Measurements from ENCODE around the gene ATP8A2.

DNA sequence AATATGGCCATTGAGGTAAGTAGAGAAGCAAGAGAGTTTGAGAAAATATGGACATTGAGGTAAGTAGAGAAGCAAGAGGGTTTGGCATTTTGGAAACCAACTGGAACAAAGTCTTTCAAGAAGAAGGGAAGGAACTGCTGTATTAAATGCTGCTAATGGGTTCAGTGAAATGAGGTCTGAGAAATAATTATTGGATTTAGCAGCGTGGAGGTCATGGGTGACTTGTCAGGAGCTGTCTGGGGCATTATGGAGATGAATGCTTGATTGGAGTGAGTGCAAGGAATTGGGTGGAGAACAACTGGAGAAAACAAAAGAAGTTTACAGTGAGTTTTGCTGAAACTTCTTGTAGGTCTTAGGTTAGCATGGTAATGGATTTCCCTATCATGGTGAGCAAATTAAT is 232.3 kb downstream of the ATP8A2 start:
- TF ChIP-seq, protein P1, sequence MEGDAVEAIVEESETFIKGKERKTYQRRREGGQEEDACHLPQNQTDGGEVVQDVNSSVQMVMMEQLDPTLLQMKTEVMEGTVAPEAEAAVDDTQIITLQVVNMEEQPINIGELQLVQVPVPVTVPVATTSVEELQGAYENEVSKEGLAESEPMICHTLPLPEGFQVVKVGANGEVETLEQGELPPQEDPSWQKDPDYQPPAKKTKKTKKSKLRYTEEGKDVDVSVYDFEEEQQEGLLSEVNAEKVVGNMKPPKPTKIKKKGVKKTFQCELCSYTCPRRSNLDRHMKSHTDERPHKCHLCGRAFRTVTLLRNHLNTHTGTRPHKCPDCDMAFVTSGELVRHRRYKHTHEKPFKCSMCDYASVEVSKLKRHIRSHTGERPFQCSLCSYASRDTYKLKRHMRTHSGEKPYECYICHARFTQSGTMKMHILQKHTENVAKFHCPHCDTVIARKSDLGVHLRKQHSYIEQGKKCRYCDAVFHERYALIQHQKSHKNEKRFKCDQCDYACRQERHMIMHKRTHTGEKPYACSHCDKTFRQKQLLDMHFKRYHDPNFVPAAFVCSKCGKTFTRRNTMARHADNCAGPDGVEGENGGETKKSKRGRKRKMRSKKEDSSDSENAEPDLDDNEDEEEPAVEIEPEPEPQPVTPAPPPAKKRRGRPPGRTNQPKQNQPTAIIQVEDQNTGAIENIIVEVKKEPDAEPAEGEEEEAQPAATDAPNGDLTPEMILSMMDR (IDR thresholded peaks at IDR 0.05; ENCODE audit: low read depth, low read length, missing input control), result no peak
- TF ChIP-seq GABPA (IDR thresholded peaks at IDR 0.05 in 1 of 2, conservative IDR thresholded peaks at IDR 0.05 in 1 of 2), result no peak
- TF ChIP-seq ATF3 (IDR thresholded peaks at IDR 0.05), result no peak
- TF ChIP-seq HNF4A (conservative IDR thresholded peaks at IDR 0.05), result no peak
- TF ChIP-seq, protein P2, sequence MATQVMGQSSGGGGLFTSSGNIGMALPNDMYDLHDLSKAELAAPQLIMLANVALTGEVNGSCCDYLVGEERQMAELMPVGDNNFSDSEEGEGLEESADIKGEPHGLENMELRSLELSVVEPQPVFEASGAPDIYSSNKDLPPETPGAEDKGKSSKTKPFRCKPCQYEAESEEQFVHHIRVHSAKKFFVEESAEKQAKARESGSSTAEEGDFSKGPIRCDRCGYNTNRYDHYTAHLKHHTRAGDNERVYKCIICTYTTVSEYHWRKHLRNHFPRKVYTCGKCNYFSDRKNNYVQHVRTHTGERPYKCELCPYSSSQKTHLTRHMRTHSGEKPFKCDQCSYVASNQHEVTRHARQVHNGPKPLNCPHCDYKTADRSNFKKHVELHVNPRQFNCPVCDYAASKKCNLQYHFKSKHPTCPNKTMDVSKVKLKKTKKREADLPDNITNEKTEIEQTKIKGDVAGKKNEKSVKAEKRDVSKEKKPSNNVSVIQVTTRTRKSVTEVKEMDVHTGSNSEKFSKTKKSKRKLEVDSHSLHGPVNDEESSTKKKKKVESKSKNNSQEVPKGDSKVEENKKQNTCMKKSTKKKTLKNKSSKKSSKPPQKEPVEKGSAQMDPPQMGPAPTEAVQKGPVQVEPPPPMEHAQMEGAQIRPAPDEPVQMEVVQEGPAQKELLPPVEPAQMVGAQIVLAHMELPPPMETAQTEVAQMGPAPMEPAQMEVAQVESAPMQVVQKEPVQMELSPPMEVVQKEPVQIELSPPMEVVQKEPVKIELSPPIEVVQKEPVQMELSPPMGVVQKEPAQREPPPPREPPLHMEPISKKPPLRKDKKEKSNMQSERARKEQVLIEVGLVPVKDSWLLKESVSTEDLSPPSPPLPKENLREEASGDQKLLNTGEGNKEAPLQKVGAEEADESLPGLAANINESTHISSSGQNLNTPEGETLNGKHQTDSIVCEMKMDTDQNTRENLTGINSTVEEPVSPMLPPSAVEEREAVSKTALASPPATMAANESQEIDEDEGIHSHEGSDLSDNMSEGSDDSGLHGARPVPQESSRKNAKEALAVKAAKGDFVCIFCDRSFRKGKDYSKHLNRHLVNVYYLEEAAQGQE (IDR thresholded peaks at IDR 0.05), result no peak
- TF ChIP-seq RAD21 (IDR thresholded peaks at IDR 0.05), result no peak
- TF ChIP-seq ZBTB33 (IDR thresholded peaks at IDR 0.05), result no peak

Measured in liver (tissue), 3 donors.